Measurements from ENCODE around the gene SPEF1.

The SPEF1 gene

GRCh38 chr20:3764659-3765058, 16.6 kb downstream of the SPEF1 start:
- TF ChIP-seq CTCF (IDR thresholded peaks at IDR 0.05; ENCODE audit: borderline replicate concordance, insufficient read depth, low read depth, low read length) = no peak
- no peak overlapping the region for H3K4me3 ChIP-seq (ENCODE audit: low read depth, low read length)

- no peak for TF ChIP-seq CTCF (IDR thresholded peaks at IDR 0.05; ENCODE audit: borderline replicate concordance, insufficient read depth, low read depth, low read length)
Observed at GRCh38 chr20:3763671-3764601, 17.3 kb downstream of the SPEF1 start.

GRCh38 chr20:3760655-3761348, 20.4 kb downstream of the SPEF1 start:
- H3K4me3 ChIP-seq (ENCODE audit: low read depth, low read length) = no peak overlapping the region
- TF ChIP-seq CTCF (IDR thresholded peaks at IDR 0.05; ENCODE audit: borderline replicate concordance, insufficient read depth, low read depth, low read length) = no peak

More at GRCh38 chr20:3763671-3764601, 17.3 kb downstream of the SPEF1 start:
- H3K4me3 ChIP-seq (ENCODE audit: low read depth, low read length) = no peak overlapping the region

GRCh38 chr20:3759884-3760283, 21.4 kb downstream of the SPEF1 start:
- no peak for TF ChIP-seq CTCF (IDR thresholded peaks at IDR 0.05; ENCODE audit: borderline replicate concordance, insufficient read depth, low read depth, low read length)

GRCh38 chr20:3759316-3759823, 21.9 kb downstream of the SPEF1 start:
- H3K4me3 ChIP-seq (ENCODE audit: low read depth, low read length) = no peak overlapping the region
- TF ChIP-seq CTCF (IDR thresholded peaks at IDR 0.05; ENCODE audit: borderline replicate concordance, insufficient read depth, low read depth, low read length) = no peak

More at GRCh38 chr20:3759884-3760283, 21.4 kb downstream of the SPEF1 start:
- H3K4me3 ChIP-seq (ENCODE audit: low read depth, low read length) = no peak overlapping the region

- no peak for TF ChIP-seq CTCF (IDR thresholded peaks at IDR 0.05; ENCODE audit: borderline replicate concordance, insufficient read depth, low read depth, low read length)
- H3K4me3 ChIP-seq (ENCODE audit: low read depth, low read length) = no peak overlapping the region
Observed at GRCh38 chr20:3758566-3758965, 22.7 kb downstream of the SPEF1 start.
